NCI-H2107 treated with DMSO at 0.1 percent for 48 hours (cell line): ENCODE results near the gene DIP2C.

ENCODE experiments used
- DNase-seq: peaks from one replicate; lab custom pipeline; 2025; ENCODE audit not compliant: unreplicated experiment; lab: John Stamatoyannopoulos, UW

The DIP2C gene

GRCh38 chr10:581776-582330 is 107.6 kb downstream of the DIP2C start:
- no peak for DNase-seq

DNA sequence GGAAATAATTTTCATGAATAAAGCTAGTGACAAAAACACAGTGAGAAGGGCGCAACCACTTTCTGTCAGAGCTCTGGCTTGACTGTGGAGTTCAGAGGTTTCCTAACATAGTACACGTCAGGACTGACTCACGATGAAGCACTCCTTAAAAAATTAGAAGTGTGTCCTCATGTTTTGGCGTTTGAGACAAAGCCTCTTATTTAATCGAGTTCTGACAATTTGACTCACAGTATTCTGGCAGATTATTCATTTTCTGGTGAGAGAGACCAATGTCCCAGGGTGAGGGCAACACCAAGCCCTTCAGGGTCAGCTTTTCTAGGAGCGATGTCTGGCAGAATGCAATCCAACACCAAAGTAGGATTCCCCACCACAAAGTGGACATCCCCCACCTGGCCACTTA is 108.7 kb downstream of the DIP2C start:
- DNase-seq = no peak

DNA sequence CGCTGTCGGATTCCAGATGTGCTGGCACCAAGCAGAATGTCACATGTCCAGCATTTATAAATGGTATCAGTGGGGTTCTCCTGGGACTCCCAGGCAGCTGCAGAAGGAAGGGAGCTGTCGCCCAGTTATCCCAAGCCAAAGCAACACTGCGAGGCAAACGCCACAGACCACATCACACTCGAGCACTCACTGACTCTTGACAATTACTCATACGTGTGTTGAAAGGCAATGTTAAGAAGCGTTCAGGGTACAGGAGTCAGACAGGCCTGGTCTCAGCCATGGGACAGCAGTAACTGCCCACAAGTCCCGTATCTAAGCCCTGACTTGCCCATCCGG is 113.4 kb downstream of the DIP2C start:
- no peak for DNase-seq

GRCh38 chr10:575402-576129 is 113.9 kb downstream of the DIP2C start:
- DNase-seq = no peak

DNA sequence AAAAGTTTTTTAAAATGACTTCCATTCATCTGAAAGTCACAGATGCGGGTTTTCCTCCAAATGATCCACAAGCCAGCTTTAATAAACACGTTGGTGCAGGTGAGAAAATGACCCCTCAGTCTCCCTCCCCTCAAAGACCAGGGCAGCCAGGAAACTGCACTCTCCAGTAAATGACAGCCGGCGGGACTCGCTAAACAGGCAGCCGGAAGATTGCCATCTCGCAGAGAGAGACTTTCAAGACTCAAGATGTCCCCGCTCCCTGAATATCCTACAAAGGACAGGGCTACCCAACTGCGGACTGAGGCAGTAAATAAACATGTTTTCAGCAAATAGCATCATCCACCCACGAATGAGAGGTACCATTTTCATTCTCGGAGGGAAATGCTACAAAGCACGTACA is 116.8 kb downstream of the DIP2C start:
- no peak for DNase-seq

- no peak for DNase-seq
Observed at GRCh38 chr10:571688-572451, 117.6 kb downstream of the DIP2C start.

GRCh38 chr10:571166-571565 is 118.3 kb downstream of the DIP2C start:
- no peak for DNase-seq

GRCh38 chr10:570628-571163 is 118.8 kb downstream of the DIP2C start:
- DNase-seq = no peak

- DNase-seq = no peak
Observed at GRCh38 chr10:569961-570627, 119.4 kb downstream of the DIP2C start.

- no peak for DNase-seq
Observed at GRCh38 chr10:568848-569247, 120.6 kb downstream of the DIP2C start.

DNA sequence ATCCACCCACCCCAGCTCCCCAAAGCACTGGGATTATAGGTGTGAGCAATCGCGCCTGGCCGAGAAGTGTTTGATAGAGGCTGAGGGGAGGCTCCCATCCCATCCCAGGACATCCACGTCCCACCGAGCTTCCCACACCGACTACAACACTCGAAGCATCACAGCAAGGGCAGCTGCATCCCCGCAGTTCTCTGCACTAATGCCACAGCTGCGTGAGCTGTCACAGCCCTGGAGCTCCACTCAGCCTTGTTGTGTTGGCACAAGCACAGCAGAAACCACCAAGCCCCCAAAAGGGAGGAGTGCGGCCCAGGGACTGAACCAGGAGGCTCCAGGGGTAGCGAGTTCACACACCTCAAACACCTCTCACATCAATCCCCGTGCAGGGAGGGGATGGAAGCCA is 121.6 kb downstream of the DIP2C start:
- no peak for DNase-seq

DNA sequence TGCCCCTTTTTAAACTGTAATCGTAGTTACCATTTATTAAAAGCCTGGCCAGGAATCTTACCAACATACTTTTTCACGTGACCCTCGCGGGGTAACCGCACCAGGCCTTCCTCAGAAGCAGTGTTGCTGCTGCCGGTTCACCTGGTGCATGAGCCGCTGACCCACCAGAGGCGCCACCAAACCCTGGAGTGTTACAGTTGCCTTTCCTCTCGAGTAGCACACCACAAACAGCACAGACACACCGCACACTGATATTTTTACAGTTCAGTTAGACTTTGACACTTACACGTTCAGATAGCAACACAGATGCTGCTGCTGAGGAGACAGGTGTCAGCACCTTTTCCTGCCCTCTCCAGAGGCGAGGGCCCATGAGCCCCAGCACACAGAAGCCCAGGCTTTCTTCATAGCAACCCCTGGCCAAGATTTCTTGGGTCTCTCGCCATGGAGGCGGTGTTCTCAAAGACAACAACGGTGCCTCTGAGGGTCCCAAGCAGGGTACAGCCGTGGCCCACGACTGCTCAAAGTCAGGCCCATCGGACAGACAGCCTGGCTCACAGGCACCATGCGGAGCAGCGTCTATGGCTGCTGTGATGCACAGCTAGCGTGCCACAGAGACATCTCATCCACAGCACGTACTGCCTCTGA is 123.1 kb downstream of the DIP2C start:
- DNase-seq = no peak

- DNase-seq = no peak
Observed at GRCh38 chr10:565676-566075, 123.8 kb downstream of the DIP2C start.

GRCh38 chr10:565146-565545 is 124.3 kb downstream of the DIP2C start:
- no peak for DNase-seq

DNA sequence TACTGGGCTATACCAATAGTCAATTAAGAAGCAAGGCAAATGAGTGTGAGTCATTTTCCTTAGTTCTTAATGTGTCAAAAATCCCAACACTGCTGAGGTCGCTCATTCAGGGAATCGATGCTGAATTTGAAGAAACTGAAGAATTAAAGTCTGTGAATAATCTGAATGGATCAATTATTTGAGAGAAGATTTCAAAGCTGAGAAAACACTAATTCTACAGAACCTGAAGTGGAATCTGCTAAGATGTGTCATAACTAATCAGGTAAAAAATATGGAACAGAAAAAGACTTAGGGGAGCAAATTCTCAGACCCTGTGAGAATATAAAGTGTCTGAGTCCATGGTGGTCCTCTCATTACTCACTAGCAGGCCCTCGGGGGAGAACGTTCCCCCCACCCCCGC is 125.6 kb downstream of the DIP2C start:
- no peak for DNase-seq

DNA sequence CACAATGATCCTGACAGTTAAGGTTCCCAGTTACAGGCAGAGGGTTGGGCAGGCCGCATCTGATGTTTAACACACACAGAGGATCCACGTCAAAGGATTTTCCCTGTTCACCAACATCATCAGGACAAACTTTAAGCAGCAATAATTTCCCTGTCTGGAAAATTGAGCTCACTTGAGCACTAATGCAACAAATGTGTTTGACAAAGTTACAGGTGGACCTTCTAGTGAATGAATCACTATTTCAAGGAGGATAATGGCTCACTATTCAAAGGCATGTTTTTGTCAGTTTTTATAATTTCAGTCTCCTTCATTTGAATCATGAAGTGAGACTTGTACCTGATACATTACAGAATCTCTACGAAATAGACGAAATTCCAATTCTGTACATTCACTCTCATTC is 127.3 kb downstream of the DIP2C start:
- DNase-seq = no peak

- DNase-seq = no peak
Observed at GRCh38 chr10:561721-562120, 127.7 kb downstream of the DIP2C start.

DNA sequence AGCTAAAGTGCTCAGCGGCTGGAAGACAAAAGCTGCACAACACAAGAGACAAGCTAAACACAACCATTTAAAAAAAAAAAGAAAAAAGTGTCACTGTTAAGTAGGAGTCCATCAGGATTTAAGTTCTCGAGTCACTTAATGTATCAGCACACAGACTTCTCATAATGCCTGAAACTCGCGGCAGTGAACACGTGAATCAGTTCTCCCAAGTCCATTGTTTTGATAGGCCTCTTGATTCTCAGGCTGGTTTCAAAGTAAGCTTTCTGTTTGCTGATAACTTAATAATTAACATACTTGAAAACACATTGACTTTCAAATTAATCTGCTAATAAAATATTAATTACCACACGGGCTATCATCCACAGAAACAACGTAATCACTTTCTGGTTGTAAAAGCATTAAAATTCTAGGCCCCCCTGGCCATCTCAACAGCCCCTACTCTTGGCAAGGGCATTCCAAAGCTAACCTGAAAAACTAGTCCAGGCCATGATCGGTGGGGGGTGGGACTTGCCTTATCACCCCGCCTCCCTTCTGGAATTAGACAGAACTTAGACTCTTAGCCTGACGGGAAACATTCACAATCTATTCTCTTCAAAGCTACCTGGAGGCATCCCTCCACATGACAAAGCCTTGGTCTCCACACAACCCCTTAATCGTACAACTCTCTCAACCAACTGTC is 129.0 kb downstream of the DIP2C start:
- no peak for DNase-seq

DNA sequence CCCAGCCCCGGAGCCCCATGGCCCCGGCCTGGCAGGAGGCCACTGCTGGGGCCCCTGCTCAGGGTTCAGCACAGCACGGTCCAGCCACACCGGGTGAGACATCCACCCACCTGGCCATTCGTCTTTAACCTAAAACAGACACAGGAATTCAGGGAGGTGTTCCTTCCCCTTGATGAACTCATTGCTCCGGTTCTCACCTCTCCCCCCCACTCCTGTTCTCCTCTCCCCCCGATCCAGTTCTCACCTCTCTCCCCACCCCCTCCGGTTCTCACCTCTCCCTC is 129.8 kb downstream of the DIP2C start:
- no peak for DNase-seq

GRCh38 chr10:558891-559766 is 130.3 kb downstream of the DIP2C start:
- no peak for DNase-seq
